AG04449 (cell line): Measurements from ENCODE around the gene TMEM87A.

ENCODE experiments used
- CTCF ChIA-PET: fragments of 350-600 bp; formaldehyde crosslinking; extraction: SDS; loops from one replicate; lab custom pipeline; 2021; ENCODE audit warnings: antibody characterized with exemption; lab: Yijun Ruan, JAX
- POLR2A ChIA-PET: fragments of 400-600, 350-600 bp; formaldehyde crosslinking; extraction: SDS; loops from one replicate; lab custom pipeline; 2020; ENCODE audit warnings: antibody characterized with exemption, inconsistent platforms; lab: Yijun Ruan, JAX
- DNase-seq: peaks from one replicate; pipeline ENCODE4 v3.0.0-alpha.2; 2010; ENCODE audit warnings: low read depth, low spot score
- H3K4me3 ChIP-seq: 2 replicates; pipeline ENCODE4 v1.5.1; 2011; ENCODE audit warnings: low read depth, mild to moderate bottlenecking, control low read depth, low read length
- TF ChIP-seq, protein P1 (sequence below): IDR thresholded peaks from one replicate; pipeline ENCODE4 v1.5.1; 2011; ENCODE audit warnings: mild to moderate bottlenecking, moderate library complexity, low read length, control low read depth, inconsistent platforms; ENCODE audit not compliant: insufficient read depth; ENCODE audit errors: missing control alignments

Gene TMEM87A

DNA sequence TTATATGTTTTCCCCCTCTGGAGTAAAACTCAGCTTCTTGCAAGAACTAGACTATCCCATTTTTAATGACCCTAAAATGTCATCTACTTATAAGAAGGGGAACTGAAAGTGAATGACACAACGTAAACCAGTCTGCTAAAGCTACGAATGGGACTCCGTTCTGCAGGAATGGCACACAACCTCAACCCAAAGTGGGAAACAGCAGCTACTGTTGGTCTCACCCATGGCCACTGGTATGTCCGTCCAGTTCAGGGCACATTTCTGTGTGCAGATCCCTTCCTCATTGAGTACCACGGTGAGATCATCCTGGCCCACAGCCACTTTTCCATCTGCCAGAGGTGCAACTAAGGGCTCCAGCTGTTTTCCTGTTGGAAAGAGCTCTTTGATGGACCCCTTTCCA, 88.9 kb downstream of the TMEM87A start:
- ChIA-PET POLR2A (no interaction called here), CTCF (interaction anchor here (0.6 kb wide), 1 partner anchor 9 kb away, joined by 3 read pairs; no protein-coding TSS in a partner anchor)
- TF ChIP-seq, protein P1, sequence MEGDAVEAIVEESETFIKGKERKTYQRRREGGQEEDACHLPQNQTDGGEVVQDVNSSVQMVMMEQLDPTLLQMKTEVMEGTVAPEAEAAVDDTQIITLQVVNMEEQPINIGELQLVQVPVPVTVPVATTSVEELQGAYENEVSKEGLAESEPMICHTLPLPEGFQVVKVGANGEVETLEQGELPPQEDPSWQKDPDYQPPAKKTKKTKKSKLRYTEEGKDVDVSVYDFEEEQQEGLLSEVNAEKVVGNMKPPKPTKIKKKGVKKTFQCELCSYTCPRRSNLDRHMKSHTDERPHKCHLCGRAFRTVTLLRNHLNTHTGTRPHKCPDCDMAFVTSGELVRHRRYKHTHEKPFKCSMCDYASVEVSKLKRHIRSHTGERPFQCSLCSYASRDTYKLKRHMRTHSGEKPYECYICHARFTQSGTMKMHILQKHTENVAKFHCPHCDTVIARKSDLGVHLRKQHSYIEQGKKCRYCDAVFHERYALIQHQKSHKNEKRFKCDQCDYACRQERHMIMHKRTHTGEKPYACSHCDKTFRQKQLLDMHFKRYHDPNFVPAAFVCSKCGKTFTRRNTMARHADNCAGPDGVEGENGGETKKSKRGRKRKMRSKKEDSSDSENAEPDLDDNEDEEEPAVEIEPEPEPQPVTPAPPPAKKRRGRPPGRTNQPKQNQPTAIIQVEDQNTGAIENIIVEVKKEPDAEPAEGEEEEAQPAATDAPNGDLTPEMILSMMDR: no peak
- H3K4me3 ChIP-seq: no peak overlapping the region
- no peak for DNase-seq

DNA sequence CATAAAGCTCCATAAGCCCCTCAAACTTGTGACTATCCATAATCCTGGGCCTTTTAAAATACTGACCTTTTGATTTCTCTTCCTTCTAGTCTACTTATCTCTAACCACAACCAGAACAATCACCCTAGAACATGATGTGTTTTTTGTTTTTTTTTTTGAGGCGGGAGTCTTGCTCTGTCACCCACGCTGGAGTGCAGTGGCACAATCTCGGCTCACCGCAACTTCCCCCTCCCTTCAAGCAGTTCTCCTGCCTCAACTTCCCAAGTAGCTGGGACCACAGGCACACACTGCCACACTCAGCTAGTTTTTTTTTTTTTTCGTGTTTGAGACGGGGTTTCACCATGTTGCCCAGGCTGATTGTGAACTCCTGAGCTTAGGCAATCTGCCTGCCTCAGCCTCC, 90.3 kb downstream of the TMEM87A start:
- TF ChIP-seq, protein P1: no peak
- no peak overlapping the region for H3K4me3 ChIP-seq
- DNase-seq: no peak
- ChIA-PET POLR2A (no interaction called here), CTCF (interaction anchor here (1.7 to 2.0 kb wide), 2 partner anchors 9 to 294 kb away, joined by 3 to 4 read pairs; no protein-coding TSS in a partner anchor)

DNA sequence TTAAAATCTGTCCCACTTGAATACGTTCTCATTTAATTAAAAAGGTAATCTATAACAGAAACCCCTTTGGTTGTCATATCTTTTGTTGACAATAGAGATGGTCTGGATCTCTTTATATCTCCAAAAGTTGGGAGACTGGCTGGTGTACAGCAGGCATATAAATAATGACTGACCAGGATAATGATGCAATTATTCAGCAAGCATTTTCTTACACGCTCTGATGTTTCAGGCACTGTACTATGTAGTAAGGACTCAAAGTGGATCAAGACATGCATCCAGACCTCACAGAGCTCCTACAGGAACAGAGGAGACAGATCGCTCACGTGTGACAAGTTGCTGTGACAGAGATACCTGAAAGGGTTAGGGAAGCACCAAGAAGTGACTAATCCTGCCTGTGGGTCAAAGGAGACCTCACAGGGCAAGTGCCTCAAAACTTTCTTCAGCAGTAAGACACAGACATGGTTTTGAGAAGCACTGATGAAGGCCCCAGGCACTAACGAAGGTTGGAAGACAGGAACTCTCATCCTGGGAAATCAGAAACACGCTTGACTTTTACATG, 90.8 kb downstream of the TMEM87A start:
- TF ChIP-seq, protein P1: no peak
- CTCF ChIA-PET: interaction anchor here (1.1 to 2.0 kb wide), 3 partner anchors 10 to 294 kb away, joined by 3 to 4 read pairs (median 4); no protein-coding TSS in a partner anchor
- POLR2A ChIA-PET: no interaction called here

DNA sequence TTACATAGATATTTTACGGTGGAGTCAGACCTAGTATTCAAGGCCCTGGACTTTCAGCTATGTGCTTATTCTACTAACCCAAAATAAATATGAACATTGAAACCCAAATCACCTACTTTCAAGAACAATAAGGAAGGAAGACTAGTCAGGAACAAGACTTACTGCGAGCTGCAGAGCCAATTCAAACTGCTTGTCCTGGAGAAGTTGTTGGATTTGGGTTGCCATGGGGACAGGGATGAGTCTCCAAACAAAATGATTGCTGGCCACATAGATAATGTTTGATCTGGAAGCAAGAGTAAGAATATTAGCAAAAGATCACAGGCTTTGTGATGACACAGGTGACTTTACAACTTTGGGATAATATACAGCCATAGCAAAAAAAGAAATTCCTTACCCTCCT, 95.2 kb downstream of the TMEM87A start:
- no peak for DNase-seq
- POLR2A ChIA-PET: no interaction called here
- TF ChIP-seq, protein P1: no peak
- CTCF ChIA-PET: interaction anchor here (1.1 kb wide), 1 partner anchor 91 kb away, joined by 3 read pairs; no protein-coding TSS in a partner anchor
- no peak overlapping the region for H3K4me3 ChIP-seq

More for the DNA sequence above, 90.8 kb downstream of the TMEM87A start:
- H3K4me3 ChIP-seq: no peak overlapping the region
- no peak for DNase-seq

DNA sequence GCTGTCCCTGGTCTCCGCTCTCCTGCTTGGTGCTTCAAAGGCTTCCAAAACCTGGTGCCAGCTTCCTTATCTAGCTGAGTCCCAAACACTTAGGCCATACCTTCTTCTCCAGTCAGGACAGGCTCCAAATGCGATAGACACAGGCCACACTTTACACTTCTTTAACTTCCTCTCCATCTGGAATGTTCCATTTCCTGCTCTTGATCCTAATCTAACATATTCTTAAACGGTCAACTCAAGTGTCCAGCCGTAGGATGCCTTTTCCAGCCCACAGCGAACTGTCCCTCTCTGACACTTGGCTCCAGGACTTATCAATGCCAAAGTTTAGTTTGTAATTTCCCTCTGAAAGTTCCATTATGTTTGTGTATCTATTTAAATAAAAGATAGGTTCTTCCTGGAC, 97.6 kb downstream of the TMEM87A start:
- H3K4me3 ChIP-seq: no peak overlapping the region
- TF ChIP-seq, protein P1: no peak
- no peak for DNase-seq
- CTCF ChIA-PET: no interaction called here
- POLR2A ChIA-PET: no interaction called here

DNA sequence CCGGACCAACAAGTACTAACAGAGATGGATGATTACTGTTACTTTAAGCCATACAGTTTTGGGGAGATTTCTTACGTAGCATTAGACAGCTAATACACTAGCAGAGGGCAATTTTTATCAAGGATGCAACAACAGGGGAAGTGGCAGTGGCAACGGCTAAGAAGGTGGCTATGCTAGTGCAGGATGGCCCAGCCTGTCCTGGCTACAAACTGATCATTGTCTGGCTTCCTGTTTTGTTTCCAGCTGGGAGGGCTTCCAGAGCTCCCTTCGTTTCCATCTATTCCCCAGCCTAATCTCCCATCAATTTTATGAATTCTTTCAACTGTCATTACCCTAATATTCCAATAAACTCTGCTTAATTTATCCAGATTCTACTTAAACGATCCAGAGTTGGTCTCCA, 100.8 kb downstream of the TMEM87A start:
- ChIA-PET CTCF (interaction anchor here (1.6 kb wide), 1 partner anchor 213 kb away, joined by 4 read pairs; no protein-coding TSS in a partner anchor), POLR2A (no interaction called here)
- TF ChIP-seq, protein P1: no peak
- DNase-seq: no peak
- H3K4me3 ChIP-seq: no peak overlapping the region
